ENCODE measurements around the gene SORCS3.

Gene SORCS3

DNA sequence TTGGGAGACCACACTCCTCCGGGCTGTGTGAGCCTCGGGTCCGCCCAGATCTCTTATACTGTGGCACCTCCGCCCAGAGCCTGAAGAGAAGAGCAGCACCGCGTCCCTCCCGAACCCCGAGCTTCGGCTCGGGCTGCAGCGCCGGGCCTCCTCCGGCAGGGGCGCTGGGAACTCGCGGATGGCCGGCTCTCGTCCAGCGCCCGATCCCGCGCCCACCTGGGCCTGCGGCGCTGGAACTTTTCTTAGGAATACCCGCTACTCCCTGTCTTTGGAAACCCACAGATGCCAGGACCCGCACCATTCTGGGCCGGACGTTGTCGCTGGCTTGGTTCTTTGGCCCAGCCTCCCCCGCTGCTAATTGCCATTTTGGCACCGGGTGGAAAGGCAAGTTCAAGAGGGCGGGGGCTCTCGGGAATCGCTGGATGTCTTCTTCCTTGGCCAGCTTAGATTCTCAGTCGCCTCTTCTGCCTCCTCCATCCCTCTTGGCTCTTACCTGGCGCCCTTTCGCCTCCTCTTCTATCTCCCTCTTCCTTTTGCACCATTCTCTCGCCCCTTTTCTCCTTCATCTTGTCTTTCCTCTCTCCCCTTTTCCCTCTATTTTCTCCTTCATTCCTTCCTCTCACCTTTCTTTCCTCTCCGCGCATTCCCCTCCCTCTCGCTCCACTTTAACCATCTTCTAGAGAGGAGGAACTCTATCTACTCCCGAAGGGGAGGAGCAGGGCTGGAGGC, 2.1 kb upstream of the SORCS3 start:
- DNase-seq (ENCODE audit: low spot score): peak; percentile 34

DNA sequence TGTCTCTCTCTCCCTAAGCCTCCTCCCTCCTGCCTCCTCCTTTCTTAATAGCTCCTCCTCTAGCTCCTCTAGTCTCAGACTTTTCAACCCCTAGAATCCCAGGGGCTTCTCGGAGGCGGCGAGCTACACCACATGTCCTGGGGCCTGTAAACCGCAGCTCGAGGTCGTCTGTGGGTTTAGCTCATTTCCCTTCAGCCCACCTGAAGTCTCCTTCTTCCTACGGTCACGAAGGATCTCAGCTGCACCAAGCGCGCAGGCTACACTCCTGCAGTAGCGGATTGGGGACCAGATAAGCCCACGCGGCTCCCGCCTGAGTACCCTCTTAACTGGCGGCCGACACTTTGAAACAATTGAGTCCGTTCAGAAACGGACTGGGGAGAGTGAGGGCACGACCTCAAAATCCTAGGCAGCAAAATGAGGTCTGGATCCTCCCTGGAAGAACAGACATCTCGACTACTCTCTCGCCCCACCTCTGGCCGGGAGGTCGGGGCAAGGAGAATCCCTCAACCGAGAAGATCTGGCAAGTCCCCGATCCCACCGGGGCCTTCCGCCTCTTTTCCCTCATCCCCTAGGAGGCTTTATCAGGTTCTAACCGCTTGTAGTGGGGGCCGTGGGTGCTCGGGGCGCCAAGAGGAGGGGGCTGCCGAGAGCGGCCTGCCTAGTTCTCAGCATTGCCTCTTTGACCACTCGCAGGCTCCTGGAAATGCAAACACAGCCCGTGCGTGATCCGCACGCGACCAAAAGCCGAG, 1.3 kb upstream of the SORCS3 start:
- TF ChIP-seq, protein P1, sequence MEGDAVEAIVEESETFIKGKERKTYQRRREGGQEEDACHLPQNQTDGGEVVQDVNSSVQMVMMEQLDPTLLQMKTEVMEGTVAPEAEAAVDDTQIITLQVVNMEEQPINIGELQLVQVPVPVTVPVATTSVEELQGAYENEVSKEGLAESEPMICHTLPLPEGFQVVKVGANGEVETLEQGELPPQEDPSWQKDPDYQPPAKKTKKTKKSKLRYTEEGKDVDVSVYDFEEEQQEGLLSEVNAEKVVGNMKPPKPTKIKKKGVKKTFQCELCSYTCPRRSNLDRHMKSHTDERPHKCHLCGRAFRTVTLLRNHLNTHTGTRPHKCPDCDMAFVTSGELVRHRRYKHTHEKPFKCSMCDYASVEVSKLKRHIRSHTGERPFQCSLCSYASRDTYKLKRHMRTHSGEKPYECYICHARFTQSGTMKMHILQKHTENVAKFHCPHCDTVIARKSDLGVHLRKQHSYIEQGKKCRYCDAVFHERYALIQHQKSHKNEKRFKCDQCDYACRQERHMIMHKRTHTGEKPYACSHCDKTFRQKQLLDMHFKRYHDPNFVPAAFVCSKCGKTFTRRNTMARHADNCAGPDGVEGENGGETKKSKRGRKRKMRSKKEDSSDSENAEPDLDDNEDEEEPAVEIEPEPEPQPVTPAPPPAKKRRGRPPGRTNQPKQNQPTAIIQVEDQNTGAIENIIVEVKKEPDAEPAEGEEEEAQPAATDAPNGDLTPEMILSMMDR (IDR thresholded peaks at IDR 0.05; ENCODE audit: extremely low read depth, missing control alignments): no peak
- DNase-seq (ENCODE audit: low spot score): peak; percentile 34

More for the DNA sequence above, 2.1 kb upstream of the SORCS3 start:
- TF ChIP-seq, protein P1 (IDR thresholded peaks at IDR 0.05; ENCODE audit: extremely low read depth, missing control alignments): no peak

DNA sequence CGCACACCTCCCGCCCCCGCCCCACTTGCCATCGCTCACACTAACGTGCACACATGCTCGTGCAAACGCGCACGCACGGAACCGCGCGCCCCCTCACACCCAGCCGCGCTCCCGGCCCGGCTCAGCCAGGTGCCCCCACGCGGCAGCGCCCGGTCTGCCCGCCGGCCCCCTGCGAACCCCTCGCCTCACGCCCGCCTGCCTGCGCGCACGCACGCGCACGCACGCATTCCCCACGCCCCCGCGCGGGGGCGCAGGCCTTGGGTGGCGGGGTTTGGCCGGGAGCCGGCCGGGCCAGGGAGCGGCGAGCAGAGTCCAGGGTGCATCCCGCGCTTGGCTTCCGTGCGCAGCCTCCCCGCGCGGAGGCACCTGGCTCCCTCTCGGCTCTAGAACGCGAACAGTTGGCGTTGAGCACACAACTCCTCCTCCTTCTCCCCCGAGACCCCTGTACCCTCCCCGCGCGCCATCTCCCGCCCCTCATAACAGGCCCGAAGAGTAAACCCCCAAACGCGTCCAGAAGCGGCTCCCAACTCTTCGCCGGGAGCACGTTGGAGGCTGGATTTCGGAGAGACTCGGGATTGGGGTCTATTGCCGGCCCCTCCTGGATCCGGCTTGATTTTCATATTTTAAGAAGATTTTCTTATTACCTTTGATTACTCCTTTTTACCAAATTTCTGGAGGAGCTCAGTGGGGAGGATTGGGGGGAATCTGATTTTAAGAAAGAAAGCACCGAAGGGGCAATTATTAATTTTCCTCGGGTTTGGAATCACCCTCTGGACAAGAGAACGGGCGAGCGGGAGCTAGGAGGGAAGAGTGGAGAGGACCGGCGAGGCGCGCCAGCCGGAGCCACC, 527 bp upstream of the SORCS3 start:
- TF ChIP-seq, protein P1 (IDR thresholded peaks at IDR 0.05; ENCODE audit: extremely low read depth, missing control alignments): no peak

DNA sequence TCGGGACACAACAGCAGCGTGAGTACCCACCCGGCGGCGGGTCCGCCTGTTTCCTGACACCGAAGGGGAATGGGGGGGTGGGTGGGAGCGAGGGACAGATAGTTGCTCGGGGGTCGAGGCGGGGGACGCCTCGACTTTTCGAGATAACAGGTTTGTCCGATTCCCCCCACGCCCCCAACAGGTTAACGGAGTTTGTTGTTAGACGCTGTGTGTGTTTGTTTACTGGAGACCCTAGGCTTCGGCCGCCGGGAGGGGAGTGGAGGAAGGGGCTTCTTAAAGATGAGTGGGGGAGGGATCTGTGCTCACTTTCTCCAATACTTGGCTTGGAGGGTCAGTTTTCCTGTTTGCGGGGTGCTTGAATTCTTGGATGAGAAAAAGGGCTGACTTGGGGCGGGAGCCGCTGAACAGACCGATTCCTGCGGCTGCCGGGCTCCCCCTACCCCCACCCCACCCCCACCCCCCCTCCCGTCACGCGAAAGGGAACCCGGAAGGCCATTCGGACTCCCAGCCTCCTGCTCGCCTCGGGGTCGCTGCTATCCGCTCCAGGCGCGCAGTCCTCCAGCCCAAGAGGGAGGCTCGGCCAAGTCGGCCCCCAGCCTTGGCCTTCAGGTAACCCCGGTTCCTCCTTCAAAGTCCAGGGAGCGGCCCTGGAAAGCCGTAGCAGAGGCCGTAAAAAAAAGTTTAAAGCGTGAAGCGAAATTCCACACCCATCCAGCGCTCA, 1.0 kb downstream of the SORCS3 start:
- TF ChIP-seq, protein P1 (IDR thresholded peaks at IDR 0.05; ENCODE audit: extremely low read depth, missing control alignments): no peak
- DNase-seq (ENCODE audit: low spot score): no peak

More for the DNA sequence above, 527 bp upstream of the SORCS3 start:
- DNase-seq (ENCODE audit: low spot score): no peak

DNA sequence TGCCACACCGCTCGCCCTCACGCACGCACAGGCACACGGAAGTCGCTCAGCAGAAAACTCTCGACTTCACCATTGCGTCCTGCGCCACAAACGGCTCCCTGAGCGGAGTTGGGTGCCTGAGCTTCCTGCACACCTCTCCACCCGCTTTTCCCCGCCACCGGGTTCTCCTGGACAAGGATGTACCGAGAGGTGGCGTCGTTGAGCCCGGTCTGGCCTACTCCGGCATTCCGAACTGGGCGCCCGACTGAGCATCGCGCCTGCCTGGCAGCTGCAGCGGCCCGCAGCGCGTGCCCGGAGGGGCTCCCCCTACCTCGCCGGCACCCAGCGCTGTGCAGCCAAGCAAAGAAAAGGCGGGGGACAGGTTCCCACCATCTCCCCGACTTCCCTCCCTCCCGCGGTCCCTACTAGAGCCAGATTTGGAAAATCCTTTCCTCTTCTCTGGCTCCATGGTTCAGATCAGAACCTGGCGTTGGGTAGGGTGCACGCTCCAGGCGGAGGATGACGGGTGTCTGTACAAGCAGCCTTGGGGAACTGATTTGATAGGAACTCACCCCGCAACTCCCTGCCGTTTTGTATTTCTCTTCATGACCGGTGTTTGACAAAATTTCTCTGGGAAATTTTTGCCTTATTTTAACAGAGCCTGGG, 1.7 kb downstream of the SORCS3 start:
- peak; percentile 32 for DNase-seq (ENCODE audit: low spot score)
- TF ChIP-seq, protein P1 (IDR thresholded peaks at IDR 0.05; ENCODE audit: extremely low read depth, missing control alignments): no peak

DNA sequence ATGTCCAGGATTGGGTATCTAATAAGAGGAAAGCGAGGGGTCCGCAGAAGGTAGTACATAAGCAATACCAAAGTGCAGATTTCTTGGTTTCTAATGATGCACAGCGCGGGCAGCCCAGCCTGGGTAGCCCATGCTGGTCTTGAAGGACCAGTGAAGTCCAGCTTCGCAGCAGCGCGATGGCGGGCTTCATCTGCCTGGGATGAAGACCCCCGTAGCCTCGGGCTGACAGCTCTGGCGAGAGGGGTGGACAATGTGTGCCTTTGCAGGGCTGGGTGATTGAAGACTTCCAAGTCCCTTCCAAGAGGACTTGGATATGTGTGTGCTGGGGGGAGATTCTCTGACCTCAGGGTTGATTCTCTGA, 2.2 kb downstream of the SORCS3 start:
- DNase-seq (ENCODE audit: low spot score): no peak
- TF ChIP-seq, protein P1 (IDR thresholded peaks at IDR 0.05; ENCODE audit: extremely low read depth, missing control alignments): no peak
